A172 (cell line): ENCODE results near the gene CCDC85C. TPM values are rescaled to one million over a fixed set of nuclear protein-coding genes. Genes with fewer than 3 reads are reported as not detected.

Source experiments
- DNase-seq: peaks from one replicate; pipeline ENCODE4 v3.0.0-alpha.2; 2015; ENCODE audit warnings: low spot score
- total RNA-seq: library from RNA; depleted of rRNA; stranded (reverse); fragments of >200 nt; shearing (Covaris generic); gene quantifications from 2 replicates; pipeline ENCODE4 v1.2.3, GENCODE V29; 2014

CCDC85C gene
- total RNA-seq, 1 experiment from 2014 or later, result 84.9 TPM

- DNase-seq, result no peak
Observed at GRCh38 chr14:99572173-99572999, 31.6 kb downstream of the CCDC85C start.

DNA sequence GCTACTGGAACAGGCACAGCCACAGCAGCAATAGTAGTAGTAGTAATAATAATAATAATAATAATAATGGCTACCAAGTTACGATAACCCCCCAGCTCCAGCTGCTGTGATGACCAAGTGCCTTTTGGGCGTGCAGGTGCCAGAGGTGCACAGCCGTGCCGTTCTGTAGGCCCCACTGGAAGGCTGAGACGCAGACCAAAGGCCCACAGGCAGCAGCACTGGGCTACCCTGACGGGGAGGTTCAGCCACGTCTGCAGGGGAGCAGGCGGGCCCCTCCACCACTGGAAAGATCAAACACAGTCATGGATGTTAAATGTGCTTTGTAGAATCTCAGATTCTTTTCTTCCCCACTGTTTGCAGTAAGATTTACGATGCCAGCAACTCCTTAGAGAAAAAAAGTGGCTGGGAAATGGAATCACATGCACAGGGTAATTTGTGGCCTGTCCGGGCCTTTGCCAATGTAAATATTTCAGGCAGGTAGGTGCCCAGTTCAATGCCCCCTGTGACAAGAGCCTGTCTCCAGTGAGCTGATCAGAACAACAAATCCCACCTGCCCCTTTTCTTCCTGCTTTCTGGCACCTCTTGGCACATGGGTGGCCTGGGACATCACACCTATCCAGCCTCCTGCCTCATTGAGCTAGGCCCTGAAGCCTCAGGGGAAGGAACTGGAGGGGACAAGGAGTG lies 32.6 kb downstream of the CCDC85C start:
- peak; percentile 57 for DNase-seq

DNA sequence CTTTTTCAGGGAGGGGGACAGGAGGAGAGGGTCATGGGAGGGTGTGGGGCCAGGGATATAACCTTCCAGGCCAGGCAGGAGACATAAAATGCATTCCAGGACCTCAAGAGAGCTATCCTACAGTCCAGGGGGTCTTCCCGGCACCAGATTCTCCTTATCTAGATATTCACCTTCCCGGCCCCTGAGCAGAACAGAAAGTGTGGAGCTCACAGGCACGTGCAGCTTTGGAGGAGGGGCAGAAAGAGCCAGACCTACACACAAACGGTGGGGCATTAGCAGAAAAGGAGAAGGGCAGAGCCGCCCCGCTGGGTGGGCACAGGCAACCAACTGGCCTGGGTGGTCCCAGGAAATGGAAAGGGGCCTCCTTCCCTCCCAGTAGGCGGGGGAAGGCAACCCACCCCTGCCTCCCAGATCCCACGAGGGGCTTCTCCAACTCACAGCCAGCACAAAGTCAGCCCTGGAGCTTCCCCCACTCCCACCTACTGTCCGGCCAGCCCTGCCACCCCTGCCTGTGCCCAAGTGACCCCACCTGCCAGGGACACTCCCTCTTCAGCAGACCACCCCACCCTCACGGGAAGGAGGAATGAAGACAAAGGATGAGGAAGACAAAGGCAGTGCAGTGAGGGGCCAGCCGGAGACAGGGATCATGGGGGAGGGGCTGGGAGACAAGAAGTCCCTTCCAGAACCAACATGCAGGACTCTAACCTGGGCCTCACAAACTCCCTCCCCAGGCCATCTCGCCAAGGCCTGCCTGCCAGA lies 33.3 kb downstream of the CCDC85C start:
- DNase-seq, result no peak

DNA sequence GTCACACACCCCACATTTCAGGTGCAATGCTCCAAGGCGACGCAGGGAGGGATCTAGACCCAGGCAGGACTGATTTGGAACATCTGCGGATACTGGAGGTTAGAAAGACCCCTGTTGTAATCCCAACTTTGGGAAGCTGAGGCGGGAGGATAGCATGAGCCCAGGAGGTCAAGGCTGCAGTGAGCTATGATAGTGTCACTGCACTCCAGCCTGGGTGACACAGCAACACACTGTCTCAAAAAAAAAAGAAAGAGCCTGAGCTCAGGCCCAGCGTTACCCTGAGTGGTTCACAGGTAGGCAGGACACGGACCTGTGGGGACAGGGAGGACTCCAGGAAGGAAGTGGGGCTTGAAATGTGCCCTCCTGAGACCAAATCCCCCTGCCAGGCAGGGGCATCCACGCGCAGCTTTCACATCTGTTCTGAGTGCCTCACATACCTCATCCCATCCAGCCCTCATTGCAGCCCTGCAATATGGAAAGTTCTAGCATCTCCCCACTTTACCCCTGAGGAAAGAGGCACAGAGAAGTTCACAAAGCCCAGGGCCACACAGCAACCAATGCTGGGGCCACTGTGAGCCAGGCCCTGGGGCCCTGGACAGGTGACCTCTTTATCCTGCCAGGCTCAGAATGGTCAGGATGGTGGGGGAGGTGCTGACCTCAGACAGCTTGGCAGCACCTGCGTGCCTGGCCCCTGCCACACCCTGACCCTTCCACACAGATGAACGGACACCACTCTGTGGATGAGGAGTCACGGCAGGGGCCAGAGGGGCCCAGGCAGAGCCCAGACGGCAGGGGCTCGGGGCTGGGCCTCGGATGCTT lies 34.1 kb downstream of the CCDC85C start:
- DNase-seq, result no peak

DNA sequence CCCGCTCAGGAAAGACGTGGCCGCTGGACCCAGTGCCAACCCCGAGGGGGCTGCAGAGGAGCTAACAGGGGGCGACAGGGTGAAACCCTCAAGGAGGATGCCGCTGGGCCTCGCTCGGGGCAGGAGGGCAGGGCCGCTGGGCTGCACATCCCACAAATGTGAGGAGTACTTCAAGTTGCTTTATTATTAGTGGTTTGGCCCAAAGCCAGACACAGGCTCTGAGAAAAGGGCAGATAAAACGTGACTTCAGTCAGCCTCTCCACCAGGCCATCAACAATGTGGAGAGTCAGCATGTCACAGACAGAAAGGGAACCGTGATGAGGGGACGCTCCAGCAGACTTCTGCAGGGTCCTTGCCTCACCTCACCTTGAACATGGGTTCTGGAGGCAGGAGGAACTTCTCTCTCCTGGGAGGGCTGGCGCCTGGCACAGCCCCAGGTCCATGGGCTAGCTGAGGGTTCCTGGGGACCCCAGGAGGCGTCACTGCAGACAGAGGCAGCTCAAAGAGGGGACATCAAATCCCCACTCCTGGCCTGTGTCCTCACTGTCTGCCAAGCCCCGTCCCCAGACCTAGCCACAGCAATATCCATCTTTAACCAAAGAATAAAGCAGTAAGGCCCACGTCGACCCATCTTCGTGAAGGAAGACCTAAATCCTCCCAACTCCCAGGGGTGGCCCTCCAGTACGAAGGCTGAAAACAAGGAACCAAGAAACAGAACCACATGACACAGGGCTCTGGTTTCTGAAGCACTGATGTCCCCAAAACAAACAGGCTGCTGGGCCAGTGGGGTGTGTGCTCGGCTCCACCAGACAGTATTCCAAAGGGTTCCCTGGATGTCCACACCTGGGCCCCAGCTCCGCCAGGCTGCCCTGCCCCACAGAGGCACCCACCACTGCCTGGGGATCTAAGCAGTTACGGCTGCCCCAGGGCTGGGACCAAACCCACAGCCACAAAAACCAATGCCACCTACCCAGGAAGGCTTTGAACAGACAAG lies 35.1 kb downstream of the CCDC85C start:
- DNase-seq, result peak; percentile 55

DNA sequence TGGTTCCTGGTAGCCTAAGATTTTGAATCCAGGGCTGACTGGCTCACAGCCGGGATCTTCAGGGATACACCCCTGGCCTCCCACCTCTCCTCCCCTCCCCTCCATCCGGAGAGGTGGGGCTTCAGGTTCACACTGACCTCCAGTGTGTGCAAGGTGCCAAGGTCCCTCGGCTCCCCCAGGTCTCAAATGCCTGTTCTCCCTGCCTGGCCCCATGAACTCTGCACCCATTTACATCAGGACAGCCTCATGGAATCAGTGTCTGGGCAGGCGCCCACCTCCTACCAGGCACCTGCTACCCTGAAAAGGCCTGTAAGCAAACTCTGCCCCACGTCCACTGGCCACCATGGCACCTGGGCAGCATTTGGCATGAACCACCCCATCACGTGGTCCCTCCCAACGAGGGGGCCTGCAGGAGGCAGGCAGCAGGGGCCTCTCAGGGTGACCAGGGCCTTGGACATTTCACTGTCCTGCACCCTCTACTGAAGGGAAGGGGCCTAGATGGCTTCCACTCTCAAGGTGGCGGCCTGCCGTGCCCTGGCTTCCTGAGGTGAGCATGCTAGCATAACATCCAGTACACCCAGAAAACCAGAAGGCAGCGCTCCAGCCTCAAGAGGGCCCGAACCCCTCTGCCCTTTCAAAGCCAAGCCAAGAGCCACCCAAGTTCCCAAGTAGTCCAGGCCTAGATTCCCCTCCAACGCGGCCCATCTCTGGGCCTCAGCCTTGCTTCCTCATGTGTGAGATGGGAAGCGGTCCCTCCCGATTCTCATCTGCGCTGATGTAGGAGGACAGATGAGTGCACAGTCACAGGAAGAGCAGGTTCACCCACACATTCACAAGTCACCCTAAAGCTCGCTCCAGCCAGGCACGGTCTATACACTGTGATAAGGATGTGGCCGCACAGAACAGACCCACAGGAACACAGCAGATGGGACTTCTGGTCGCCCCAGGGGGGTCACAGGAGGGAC lies 37.3 kb downstream of the CCDC85C start:
- DNase-seq, result no peak

DNA sequence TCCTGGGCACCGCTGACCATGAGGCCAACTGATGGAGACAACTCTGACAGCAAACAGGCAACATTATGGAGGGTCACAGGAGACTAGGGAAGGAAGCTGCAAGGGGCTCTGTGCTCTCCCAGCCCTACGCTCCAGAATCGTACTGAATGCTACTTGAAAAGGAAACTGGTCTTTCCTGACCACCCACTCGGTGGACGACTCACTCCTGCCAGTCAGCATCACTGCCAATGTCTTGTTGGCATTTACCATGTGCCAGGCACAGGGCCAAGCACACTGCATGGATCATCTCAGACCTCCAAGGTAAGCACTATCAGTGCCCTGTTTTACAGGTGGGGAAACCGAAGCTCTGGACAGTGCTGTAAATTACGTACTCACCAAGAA lies 38.0 kb downstream of the CCDC85C start:
- DNase-seq, result no peak

DNA sequence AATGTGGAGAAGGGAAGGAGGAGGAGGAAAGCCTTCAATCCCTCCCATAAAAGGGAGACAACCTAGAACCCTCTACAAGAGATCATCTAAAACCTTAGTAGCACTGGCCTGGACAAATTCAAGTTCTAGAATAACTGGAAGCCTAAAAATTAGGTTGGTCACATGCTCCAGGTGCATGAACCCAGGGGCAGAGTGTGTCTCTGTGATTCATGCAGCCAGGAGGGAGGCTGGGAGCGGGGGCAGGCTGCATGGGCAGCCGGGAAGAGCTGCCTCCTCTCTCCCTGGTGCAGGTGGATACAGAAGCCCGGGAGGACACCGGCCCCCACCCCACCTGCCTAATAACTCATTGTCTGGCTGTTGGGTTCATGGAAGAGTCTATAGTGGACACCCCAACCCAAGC lies 38.6 kb downstream of the CCDC85C start:
- DNase-seq, result no peak

DNA sequence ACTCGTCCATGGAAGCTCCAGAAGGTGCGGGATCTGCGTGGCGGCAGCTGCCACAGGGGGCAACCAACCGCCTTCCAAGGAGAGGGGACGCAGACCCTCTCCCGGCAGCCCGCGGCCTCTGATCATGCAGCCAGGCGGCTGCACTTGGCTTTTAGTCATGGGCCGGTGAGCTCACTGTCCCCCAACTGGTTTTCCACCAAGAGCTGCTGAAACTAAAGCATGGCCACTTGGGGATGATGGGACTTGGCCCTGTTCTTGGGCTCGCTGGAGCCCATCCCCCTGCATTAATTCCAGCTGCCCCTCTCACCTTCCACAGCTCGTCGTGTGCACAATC lies 39.1 kb downstream of the CCDC85C start:
- DNase-seq, result no peak

DNA sequence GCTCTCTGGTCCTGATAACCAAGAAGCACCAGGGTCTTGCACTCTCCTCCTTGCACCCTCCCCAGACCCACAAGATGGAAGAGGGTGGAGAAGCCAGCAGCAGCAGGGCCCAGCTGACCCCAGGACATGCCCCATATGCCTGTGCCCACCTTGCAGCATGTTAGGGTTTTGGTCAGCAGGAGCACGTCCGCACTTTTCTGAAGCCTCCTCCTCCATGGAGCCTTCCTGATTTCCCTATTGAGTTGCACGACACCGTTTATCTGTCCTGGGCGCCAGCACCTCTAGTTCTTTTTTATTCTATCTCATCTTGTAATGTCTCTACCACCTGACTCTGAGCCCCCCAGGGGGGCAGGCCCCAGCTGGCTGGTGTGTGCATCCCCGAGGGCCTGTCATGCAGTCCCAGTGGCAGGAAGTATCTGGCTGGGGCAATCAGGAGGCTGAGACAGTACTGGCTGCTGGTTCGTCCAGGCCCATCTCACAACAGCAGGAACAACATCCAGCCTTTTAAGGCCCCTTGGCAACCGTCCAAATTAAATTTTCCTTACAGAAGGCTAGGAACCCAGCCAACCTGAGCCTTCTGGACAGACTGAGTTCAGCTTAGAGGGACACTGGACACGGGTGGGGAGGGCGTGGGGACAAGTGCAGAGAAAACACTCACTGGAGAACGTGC lies 39.6 kb downstream of the CCDC85C start:
- peak; percentile 48 for DNase-seq

DNA sequence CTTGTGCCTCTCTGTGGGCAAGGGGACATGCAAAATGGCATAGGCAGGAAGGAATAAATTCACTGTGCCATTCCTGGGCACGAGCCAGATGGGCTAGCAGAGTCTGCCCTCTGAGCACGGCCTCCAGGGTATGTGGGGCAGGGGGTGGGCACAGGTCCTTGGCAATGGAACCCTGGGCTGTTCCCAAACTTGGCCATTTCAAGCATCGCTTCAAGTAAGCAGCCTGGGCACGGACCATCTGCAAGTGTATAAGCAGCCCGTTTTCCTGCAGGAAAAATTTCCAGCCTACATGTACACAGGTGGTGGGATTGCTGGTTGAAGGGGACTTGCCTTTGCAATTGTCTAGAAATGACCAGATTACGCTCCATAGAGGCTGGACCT lies 40.3 kb downstream of the CCDC85C start:
- no peak for DNase-seq

DNA sequence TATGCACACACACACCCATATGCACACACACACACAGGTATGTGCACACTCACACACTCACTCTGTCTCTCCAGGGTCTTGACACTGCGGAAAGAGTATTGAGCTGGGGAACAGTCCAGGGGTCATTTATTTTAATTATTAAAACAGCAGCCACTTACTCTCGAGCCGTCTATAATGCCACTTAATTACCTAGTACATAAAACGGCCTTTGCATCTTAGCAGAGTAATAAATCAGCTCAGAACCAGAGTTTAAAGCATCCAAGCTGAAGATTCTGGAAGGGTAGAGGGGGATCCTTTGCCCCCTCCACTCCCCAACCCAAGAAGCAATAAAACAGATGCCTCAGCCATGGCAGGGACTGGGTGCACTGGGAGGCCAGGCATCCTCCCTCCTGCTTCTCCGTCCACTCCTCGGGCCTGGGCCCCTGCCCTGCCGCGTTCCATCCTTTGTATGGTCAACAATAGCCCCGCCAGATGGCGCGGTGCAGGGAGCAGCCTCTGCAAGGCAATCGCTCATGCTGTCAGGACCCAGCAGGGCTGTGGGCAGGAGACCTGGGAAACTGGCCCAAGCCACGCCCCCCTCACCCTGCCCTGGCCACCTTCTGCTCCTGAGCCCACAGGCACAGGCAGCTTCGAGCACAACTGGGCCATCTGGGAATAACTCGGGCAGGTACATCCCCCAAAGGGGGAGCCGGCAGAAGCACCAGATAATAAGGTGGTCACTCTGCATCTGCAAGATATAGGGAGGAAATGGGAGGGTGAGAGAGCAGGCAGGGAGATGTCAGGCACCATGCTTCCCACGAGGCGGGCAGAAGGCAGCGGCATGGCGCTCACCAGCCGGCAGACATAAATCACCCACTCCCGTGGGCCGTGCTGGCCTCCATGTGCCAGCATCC lies 40.9 kb downstream of the CCDC85C start:
- peak; percentile 89 for DNase-seq

DNA sequence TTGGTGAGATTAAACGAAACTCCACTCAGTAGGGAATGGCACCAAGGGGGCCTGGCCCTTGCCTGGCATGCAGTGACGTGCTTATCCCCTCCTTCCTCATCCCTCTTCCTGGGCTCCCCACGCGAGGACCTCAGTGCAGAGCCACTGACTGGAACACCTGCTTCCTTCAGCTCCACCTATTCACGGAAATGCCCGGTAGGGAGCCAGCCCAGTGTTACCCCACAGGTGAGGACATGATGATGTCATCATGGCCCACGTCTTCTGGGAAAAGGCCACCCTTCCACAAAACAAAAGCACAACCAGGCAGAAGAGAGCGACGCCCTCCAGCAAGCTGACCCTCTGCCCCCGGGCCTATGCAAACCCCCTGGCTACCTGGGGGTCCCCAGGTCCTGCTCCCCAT lies 42.1 kb downstream of the CCDC85C start:
- DNase-seq, result no peak

DNA sequence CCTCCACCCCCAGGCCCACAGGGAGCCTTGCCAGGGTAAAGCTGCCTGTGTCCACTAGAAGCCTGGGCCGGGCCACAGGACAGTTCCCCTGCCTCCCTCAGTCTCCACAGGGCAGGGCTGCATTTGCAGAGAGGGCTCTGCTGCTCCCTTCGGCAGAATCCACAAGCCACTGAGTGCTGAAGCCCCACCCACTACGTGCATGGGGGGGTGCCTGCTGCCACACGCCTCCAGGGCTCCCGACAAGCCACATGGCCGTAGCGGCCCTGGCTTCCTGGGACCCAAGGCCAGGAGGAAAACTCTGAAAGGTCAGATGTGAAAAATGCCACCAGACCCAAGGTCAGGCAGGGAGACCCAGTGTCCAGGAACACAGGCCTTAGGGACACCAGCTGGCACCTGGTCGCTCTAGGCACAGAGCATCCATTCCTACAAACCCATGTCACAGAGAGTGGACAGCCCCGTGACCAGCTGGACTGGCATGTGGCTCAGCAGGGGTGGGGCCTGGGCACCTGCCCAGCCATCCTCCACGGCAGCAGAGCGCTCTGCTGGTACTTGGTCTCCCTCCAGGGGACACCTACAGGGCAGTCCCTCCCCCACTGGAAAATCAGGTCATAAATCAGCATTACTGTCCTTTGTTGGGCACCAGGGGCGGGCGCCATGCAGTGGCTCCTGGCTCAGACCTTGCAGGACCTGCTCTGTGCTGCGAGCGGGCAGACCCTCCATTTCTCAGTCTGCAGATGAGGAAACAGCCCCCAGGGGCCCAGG lies 42.9 kb downstream of the CCDC85C start:
- DNase-seq, result peak; percentile 80

- DNase-seq, result no peak
Observed at GRCh38 chr14:99560403-99560802, 43.6 kb downstream of the CCDC85C start.

DNA sequence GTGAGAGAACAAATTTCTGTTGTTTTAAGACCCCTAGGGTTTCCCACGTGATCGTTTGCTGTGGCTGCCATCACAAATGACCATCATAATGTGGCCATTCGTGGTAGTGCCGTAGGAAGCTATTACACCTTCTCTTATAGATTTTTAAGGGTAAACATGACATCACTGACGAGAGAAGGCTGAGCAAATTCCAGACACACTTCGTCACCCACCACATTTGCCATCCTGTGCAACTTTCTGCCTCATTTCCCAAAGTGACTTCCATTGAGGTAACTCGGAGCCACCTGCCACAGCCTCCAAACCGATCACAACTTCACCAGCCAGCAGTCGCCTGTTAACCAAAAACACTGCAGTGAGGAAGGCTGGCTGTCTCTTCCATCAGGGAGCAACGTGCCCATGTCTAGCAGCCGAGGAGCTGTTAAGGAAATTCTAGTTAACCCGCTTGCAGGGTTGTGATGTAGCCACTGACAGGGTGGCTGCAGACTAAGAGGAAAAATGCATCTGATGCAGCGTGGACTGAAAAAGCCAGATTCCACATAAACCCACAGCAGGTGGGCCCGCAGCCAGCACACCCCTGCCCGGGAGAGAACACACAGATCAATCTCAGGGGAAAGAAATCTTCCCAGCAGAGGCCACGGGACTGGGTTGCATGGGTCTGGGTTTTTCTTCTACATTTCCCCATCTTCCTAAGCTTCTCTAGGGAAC lies 44.6 kb downstream of the CCDC85C start:
- no peak for DNase-seq
